ENCODE results near the gene PDE4C. TPM values are rescaled to one million over a fixed set of nuclear protein-coding genes. Genes with fewer than 3 reads are reported as not detected.

Gene PDE4C
- total and polyA plus RNA-seq, 2 experiments from 2014 or later: 1.1 to 8.3 TPM

GRCh38 chr19:18270326-18270725, 44.1 kb upstream of the PDE4C start:
- no peaks in the 10 kb centered on the region for H3K27me3 ChIP-seq
- no peak overlapping the region for H3K27ac ChIP-seq
- H3K4me1 ChIP-seq (ENCODE audit: low read depth): no peaks in the 10 kb centered on the region
- no peak for TF ChIP-seq CTCF (IDR thresholded peaks at IDR 0.05; ENCODE audit: low read depth, low read length)
- no peaks in the 10 kb centered on the region for H3K36me3 ChIP-seq
- no peaks in the 10 kb centered on the region for H3K9me3 ChIP-seq (ENCODE audit: low read depth)
- no peak for DNase-seq (ENCODE audit: low read depth in 1 of 2, low spot score in 1 of 2)
- H3K4me3 ChIP-seq: no peak overlapping the region

GRCh38 chr19:18269070-18269723, 43.0 kb upstream of the PDE4C start:
- H3K36me3 ChIP-seq: no peaks in the 10 kb centered on the region
- TF ChIP-seq CTCF (IDR thresholded peaks at IDR 0.05; ENCODE audit: low read depth, low read length): no peak
- no peak overlapping the region for H3K27ac ChIP-seq
- no peak overlapping the region for H3K4me3 ChIP-seq
- no peaks in the 10 kb centered on the region for H3K4me1 ChIP-seq (ENCODE audit: low read depth)
- DNase-seq (ENCODE audit: low read depth in 1 of 2, low spot score in 1 of 2): no peak
- H3K9me3 ChIP-seq (ENCODE audit: low read depth): no peaks in the 10 kb centered on the region
- H3K27me3 ChIP-seq: no peaks in the 10 kb centered on the region

- Histone ChIP-seq H3K36me3 (no peaks in the 10 kb centered on the region), H3K4me3 (no peak overlapping the region), H3K4me1 (ENCODE audit: low read depth) (no peaks in the 10 kb centered on the region), H3K9me3 (ENCODE audit: low read depth) (no peaks in the 10 kb centered on the region), H3K27ac (no peak overlapping the region), H3K27me3 (no peaks in the 10 kb centered on the region)
- DNase-seq (ENCODE audit: low read depth in 1 of 2, low spot score in 1 of 2): no peak
- TF ChIP-seq CTCF (IDR thresholded peaks at IDR 0.05; ENCODE audit: low read depth, low read length): no peak
Observed at GRCh38 chr19:18266771-18267686, 40.8 kb upstream of the PDE4C start.

GRCh38 chr19:18265582-18265981, 39.3 kb upstream of the PDE4C start:
- Histone ChIP-seq H3K4me3 (no peak overlapping the region), H3K27ac (no peak overlapping the region), H3K9me3 (ENCODE audit: low read depth) (no peaks in the 10 kb centered on the region), H3K36me3 (no peaks in the 10 kb centered on the region), H3K4me1 (ENCODE audit: low read depth) (no peaks in the 10 kb centered on the region), H3K27me3 (no peaks in the 10 kb centered on the region)
- TF ChIP-seq CTCF (IDR thresholded peaks at IDR 0.05; ENCODE audit: low read depth, low read length): no peak
- no peak for DNase-seq (ENCODE audit: low read depth in 1 of 2, low spot score in 1 of 2)

GRCh38 chr19:18264971-18265540, 38.8 kb upstream of the PDE4C start:
- Histone ChIP-seq H3K9me3 (ENCODE audit: low read depth) (no peaks in the 10 kb centered on the region), H3K4me1 (ENCODE audit: low read depth) (no peaks in the 10 kb centered on the region), H3K36me3 (no peaks in the 10 kb centered on the region), H3K27ac (no peak overlapping the region), H3K4me3 (no peak overlapping the region), H3K27me3 (no peaks in the 10 kb centered on the region)
- DNase-seq (ENCODE audit: low read depth in 1 of 2, low spot score in 1 of 2): no peak
- no peak for TF ChIP-seq CTCF (IDR thresholded peaks at IDR 0.05; ENCODE audit: low read depth, low read length)

Measured in cardiac muscle cell (in vitro differentiated cells and primary cell).